ENCODE results near the gene FRRS1. TPM values are rescaled to one million over a fixed set of nuclear protein-coding genes. Genes with fewer than 3 reads are reported as not detected.
"Not testable (repeated sequence)": the region's sequence is repeated elsewhere in the genome, so short reads cannot be mapped to it uniquely, and the experiment has no call there.

Gene FRRS1
- polyA plus RNA-seq, 1 donor (not counting 4 experiments of a cell fraction or from before 2014, with no cell fraction given): 11.2 TPM

DNA sequence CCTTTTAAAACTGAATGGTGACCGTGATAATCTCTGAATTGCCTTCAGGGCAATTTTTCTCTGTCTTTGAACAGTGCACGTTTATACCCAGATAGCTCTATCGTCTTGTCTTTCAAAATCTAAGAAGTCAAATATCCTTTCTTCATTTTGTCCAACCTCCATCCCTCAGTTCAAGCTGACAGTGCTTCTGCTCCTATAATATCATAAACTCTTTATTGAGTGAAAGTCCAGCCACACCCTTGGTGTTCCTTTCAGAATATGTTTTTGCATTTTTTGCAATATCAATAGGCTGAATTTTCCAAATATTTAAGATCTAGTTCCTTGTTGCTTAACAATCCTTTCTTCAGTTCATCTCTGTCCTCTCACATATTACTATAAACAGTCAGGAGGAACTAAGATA lies 35.1 kb upstream of the FRRS1 start:
- no peak overlapping the region for H3K9ac ChIP-seq (ENCODE audit: control insufficient read depth, extremely low read depth, insufficient read depth, low read length)
- dilution Hi-C loops (cut with MboI; ENCODE audit: extremely low pct_ligation_motif_present, low sequenced_read_pairs): no loop called here

DNA sequence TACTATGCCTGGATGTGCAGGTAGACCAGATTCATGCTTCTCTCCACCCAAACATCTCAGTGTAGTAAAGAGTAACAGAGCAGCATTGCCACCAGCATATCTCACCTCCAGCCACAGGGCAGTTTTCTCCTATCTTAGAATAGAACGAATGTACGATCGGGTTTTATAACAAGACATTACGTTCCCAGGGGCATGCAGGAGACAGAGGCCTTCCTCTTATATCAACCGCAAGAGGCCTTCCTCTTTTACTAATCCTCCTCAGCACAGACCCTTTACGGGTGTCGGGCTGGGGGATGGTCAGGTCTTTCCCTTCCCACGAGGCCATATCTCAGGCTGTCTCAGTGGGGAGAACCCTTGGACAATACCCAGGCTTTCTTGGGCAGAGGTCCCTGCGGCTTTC lies 27.4 kb upstream of the FRRS1 start:
- H3K4me1 ChIP-seq (ENCODE audit: control insufficient read depth, extremely low read depth, insufficient read depth, low read length); H3K9ac ChIP-seq (ENCODE audit: control insufficient read depth, extremely low read depth, insufficient read depth, low read length); FAIRE-seq; dilution Hi-C loops (cut with MboI; ENCODE audit: extremely low pct_ligation_motif_present, low sequenced_read_pairs); H3K36me3 ChIP-seq (ENCODE audit: control insufficient read depth in 2 of 2, extremely low read depth in 1 of 2, insufficient read depth in 2 of 2, low read length in 2 of 2); H3K79me2 ChIP-seq (ENCODE audit: control insufficient read depth, insufficient read depth, low read length); H3K4me3 ChIP-seq (ENCODE audit: control insufficient read depth in 2 of 3, extremely low read depth in 1 of 3, insufficient read depth in 2 of 3, low read depth in 1 of 3, low read length in 3 of 3); H3K9me3 ChIP-seq (ENCODE audit: control insufficient read depth, low read depth, low read length); H3K27me3 ChIP-seq (ENCODE audit: control insufficient read depth, extremely low read depth, insufficient read depth, low read length); H3K27ac ChIP-seq (ENCODE audit: control insufficient read depth, insufficient read depth, low read length); H3K9me1 ChIP-seq (ENCODE audit: control insufficient read depth, extremely low read depth, insufficient read depth, low read length); H2AFZ ChIP-seq (ENCODE audit: control insufficient read depth, low read length); H4K20me1 ChIP-seq (ENCODE audit: control insufficient read depth, extremely low read depth, insufficient read depth, low read length); H3K4me2 ChIP-seq (ENCODE audit: control insufficient read depth, extremely low read depth, insufficient read depth, low read depth, low read length); DNase-seq (ENCODE audit: low read depth, low spot score): not testable (repeated sequence)

More for the DNA sequence above, 35.1 kb upstream of the FRRS1 start:
- Histone ChIP-seq H3K4me2 (ENCODE audit: control insufficient read depth, extremely low read depth, insufficient read depth, low read depth, low read length) (no peak overlapping the region), H3K4me1 (ENCODE audit: control insufficient read depth, extremely low read depth, insufficient read depth, low read length) (no peaks in the 10 kb centered on the region), H3K27ac (ENCODE audit: control insufficient read depth, insufficient read depth, low read length) (no peak overlapping the region), H3K27me3 (ENCODE audit: control insufficient read depth, extremely low read depth, insufficient read depth, low read length) (peaks cover 13% of the 10 kb centered on the region), H4K20me1 (ENCODE audit: control insufficient read depth, extremely low read depth, insufficient read depth, low read length) (no peaks in the 10 kb centered on the region), H2AFZ (ENCODE audit: control insufficient read depth, low read length) (no peak overlapping the region), H3K4me3 (ENCODE audit: control insufficient read depth in 2 of 3, extremely low read depth in 1 of 3, insufficient read depth in 2 of 3, low read depth in 1 of 3, low read length in 3 of 3) (no peak overlapping the region), H3K9me3 (ENCODE audit: control insufficient read depth, low read depth, low read length) (no peaks in the 10 kb centered on the region), H3K79me2 (ENCODE audit: control insufficient read depth, insufficient read depth, low read length) (no peaks in the 10 kb centered on the region), H3K36me3 (ENCODE audit: control insufficient read depth in 2 of 2, extremely low read depth in 1 of 2, insufficient read depth in 2 of 2, low read length in 2 of 2) (no peaks in the 10 kb centered on the region), H3K9me1 (ENCODE audit: control insufficient read depth, extremely low read depth, insufficient read depth, low read length) (no peaks in the 10 kb centered on the region)
- DNase-seq (ENCODE audit: low read depth, low spot score) (no peak), FAIRE-seq (no peak)
- TF ChIP-seq EZH2 (IDR thresholded peaks at IDR 0.05; ENCODE audit: low read length): no peak
- TF ChIP-seq, protein P1, sequence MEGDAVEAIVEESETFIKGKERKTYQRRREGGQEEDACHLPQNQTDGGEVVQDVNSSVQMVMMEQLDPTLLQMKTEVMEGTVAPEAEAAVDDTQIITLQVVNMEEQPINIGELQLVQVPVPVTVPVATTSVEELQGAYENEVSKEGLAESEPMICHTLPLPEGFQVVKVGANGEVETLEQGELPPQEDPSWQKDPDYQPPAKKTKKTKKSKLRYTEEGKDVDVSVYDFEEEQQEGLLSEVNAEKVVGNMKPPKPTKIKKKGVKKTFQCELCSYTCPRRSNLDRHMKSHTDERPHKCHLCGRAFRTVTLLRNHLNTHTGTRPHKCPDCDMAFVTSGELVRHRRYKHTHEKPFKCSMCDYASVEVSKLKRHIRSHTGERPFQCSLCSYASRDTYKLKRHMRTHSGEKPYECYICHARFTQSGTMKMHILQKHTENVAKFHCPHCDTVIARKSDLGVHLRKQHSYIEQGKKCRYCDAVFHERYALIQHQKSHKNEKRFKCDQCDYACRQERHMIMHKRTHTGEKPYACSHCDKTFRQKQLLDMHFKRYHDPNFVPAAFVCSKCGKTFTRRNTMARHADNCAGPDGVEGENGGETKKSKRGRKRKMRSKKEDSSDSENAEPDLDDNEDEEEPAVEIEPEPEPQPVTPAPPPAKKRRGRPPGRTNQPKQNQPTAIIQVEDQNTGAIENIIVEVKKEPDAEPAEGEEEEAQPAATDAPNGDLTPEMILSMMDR (optimal IDR thresholded peaks at IDR 0.05 in 1 of 3, IDR thresholded peaks at IDR 0.05 in 1 of 3, conservative IDR thresholded peaks at IDR 0.05 in 1 of 3; ENCODE audit: extremely low read depth in 1 of 3, insufficient read depth in 2 of 3, low read length in 3 of 3): no peak

DNA sequence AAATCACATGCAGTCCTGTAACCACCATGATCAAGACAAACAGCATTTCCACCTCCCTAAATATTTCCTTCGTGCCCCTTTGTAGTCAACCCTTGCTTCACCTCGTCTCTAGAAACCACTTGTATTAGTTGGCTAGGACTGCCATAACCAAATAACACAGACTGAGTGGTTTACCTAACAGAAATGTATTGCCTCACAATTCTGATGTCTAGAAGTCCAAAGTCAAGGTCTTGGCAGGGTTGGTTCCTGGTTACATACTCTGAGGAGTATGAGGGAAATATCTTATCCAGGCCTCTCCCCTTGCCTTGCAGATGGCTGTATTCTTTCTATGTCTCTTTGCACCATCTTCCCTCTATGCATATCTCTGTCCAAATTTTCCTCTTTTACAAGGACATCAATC lies 23.3 kb upstream of the FRRS1 start:
- H3K9ac ChIP-seq (ENCODE audit: control insufficient read depth, extremely low read depth, insufficient read depth, low read length): no peak overlapping the region
- H3K9me3 ChIP-seq (ENCODE audit: control insufficient read depth, low read depth, low read length): no peaks in the 10 kb centered on the region
- DNase-seq (ENCODE audit: low read depth, low spot score): no peak
- no peak for FAIRE-seq
- no peak for TF ChIP-seq EZH2 (IDR thresholded peaks at IDR 0.05; ENCODE audit: low read length)
- TF ChIP-seq, protein P1 (optimal IDR thresholded peaks at IDR 0.05 in 1 of 3, IDR thresholded peaks at IDR 0.05 in 1 of 3, conservative IDR thresholded peaks at IDR 0.05 in 1 of 3; ENCODE audit: extremely low read depth in 1 of 3, insufficient read depth in 2 of 3, low read length in 3 of 3): no peak
- no peak overlapping the region for H3K27ac ChIP-seq (ENCODE audit: control insufficient read depth, insufficient read depth, low read length)
- no peaks in the 10 kb centered on the region for H3K27me3 ChIP-seq (ENCODE audit: control insufficient read depth, extremely low read depth, insufficient read depth, low read length)
- H3K9me1 ChIP-seq (ENCODE audit: control insufficient read depth, extremely low read depth, insufficient read depth, low read length): no peaks in the 10 kb centered on the region
- dilution Hi-C loops (cut with MboI; ENCODE audit: extremely low pct_ligation_motif_present, low sequenced_read_pairs): no loop called here
- no peak overlapping the region for H3K4me3 ChIP-seq (ENCODE audit: control insufficient read depth in 2 of 3, extremely low read depth in 1 of 3, insufficient read depth in 2 of 3, low read depth in 1 of 3, low read length in 3 of 3)
- H2AFZ ChIP-seq (ENCODE audit: control insufficient read depth, low read length): no peak overlapping the region
- no peaks in the 10 kb centered on the region for H3K79me2 ChIP-seq (ENCODE audit: control insufficient read depth, insufficient read depth, low read length)
- H3K4me2 ChIP-seq (ENCODE audit: control insufficient read depth, extremely low read depth, insufficient read depth, low read depth, low read length): no peak overlapping the region
- no peaks in the 10 kb centered on the region for H3K4me1 ChIP-seq (ENCODE audit: control insufficient read depth, extremely low read depth, insufficient read depth, low read length)
- no peaks in the 10 kb centered on the region for H4K20me1 ChIP-seq (ENCODE audit: control insufficient read depth, extremely low read depth, insufficient read depth, low read length)
- H3K36me3 ChIP-seq (ENCODE audit: control insufficient read depth in 2 of 2, extremely low read depth in 1 of 2, insufficient read depth in 2 of 2, low read length in 2 of 2): no peaks in the 10 kb centered on the region
